ENCODE measurements around the gene ZNF543.

DNA sequence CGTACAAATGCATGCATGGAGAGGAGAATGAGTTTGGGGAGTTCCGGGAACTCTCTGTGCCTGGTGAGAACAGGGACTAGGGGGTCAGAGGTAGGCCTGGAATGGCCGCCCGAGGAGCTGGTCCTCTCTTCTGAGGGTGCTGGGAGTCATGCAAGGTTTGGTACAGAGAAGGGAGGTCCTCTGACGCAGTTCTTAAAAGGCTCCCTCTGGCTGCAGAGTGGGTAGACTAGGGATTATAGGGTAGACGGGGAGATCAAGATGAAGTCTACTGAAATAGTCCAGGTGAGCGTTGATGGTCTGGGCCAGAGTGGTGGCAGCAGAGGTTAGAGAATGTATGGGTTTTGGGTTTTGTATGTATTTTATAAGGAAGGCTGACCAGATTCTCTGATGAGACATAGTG, 31.6 kb downstream of the ZNF543 start:
- TF ChIP-seq, protein P1, sequence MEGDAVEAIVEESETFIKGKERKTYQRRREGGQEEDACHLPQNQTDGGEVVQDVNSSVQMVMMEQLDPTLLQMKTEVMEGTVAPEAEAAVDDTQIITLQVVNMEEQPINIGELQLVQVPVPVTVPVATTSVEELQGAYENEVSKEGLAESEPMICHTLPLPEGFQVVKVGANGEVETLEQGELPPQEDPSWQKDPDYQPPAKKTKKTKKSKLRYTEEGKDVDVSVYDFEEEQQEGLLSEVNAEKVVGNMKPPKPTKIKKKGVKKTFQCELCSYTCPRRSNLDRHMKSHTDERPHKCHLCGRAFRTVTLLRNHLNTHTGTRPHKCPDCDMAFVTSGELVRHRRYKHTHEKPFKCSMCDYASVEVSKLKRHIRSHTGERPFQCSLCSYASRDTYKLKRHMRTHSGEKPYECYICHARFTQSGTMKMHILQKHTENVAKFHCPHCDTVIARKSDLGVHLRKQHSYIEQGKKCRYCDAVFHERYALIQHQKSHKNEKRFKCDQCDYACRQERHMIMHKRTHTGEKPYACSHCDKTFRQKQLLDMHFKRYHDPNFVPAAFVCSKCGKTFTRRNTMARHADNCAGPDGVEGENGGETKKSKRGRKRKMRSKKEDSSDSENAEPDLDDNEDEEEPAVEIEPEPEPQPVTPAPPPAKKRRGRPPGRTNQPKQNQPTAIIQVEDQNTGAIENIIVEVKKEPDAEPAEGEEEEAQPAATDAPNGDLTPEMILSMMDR (IDR thresholded peaks at IDR 0.05) = no peak
- no peak for TF ChIP-seq EP300 (IDR thresholded peaks at IDR 0.05)
